OCI-LY3 (cell line): ENCODE results near the gene MFRP.

Experiments
- H2AFZ ChIP-seq: fragments of 200-600, 300-600 bp; shearing (Covaris generic); 2 replicates; pipeline ENCODE4 v1.6.0; 2014; ENCODE audit warnings: antibody characterized with exemption, low read depth, low read length
- H3K27ac ChIP-seq: fragments of 200-600, 300-600 bp; sonication (generic); 2 replicates; pipeline ENCODE4 v1.5.1; 2014; ENCODE audit warnings: mild to moderate bottlenecking, low read length, moderate library complexity, mixed read lengths
- H3K27me3 ChIP-seq: fragments of 200-600, 300-600 bp; sonication (generic); 2 replicates; pipeline ENCODE4 v1.6.1; 2014; ENCODE audit warnings: low read depth, low read length, mixed read lengths
- H3K36me3 ChIP-seq: fragments of 200-600, 300-600 bp; sonication (generic); replicated peaks from 2 replicates; pipeline ENCODE3; 2014; ENCODE audit warnings: low read depth, low read length, mixed read lengths
- H3K4me1 ChIP-seq: fragments of 300-600, 200-600 bp; sonication (generic); 2 replicates; pipeline ENCODE4 v1.6.1; 2014; ENCODE audit warnings: low read length, mixed read lengths
- H3K4me2 ChIP-seq: fragments of 200-600, 300-600 bp; sonication (generic); 2 replicates; pipeline ENCODE4 v1.6.1; 2014; ENCODE audit warnings: low read length, mixed read lengths
- H3K4me3 ChIP-seq: fragments of 300-600, 200-600 bp; sonication (generic); 2 replicates; pipeline ENCODE4 v1.5.1; 2014; ENCODE audit warnings: antibody characterized with exemption, mild to moderate bottlenecking, low read length, moderate library complexity
- H3K79me2 ChIP-seq: fragments of 300-600, 200-600 bp; shearing (Covaris generic); 2 replicates; pipeline ENCODE4 v1.6.1; 2014; ENCODE audit warnings: mild to moderate bottlenecking, low read length, mixed read lengths
- H3K9ac ChIP-seq: fragments of 300-600, 200-600 bp; shearing (Covaris generic); 2 replicates; pipeline ENCODE4 v1.6.0; 2014; ENCODE audit warnings: mild to moderate bottlenecking, low read length, moderate library complexity
- H3K9me3 ChIP-seq: fragments of 200-600, 300-600 bp; shearing (Covaris generic); 2 replicates; pipeline ENCODE4 v1.6.1; 2014; ENCODE audit warnings: low read length, mixed read lengths; ENCODE audit not compliant: insufficient read depth
- H4K20me1 ChIP-seq: fragments of 200-600, 300-600 bp; sonication (generic); 2 replicates; pipeline ENCODE4 v1.6.1; 2016; ENCODE audit warnings: low read length, mixed read lengths; ENCODE audit not compliant: insufficient read depth
- CTCF ChIP-seq: fragments of 200-600, 300-600 bp; sonication (generic); IDR thresholded peaks from 2 replicates; pipeline ENCODE4 v1.5.1; 2014; ENCODE audit warnings: antibody characterized with exemption, low read length, low read depth
- EZH2phosphoT487 ChIP-seq: fragments of 200-600 bp; shearing (Covaris generic); IDR thresholded peaks from 2 replicates; pipeline ENCODE4 v1.6.1; 2018; ENCODE audit warnings: antibody characterized with exemption, mixed run types, low read depth

MFRP gene

GRCh38 chr11:119315131-119316015 is 31.1 kb downstream of the MFRP start:
- peak overlapping the region; percentile 100 for H3K4me2 ChIP-seq
- no peaks in the 10 kb centered on the region for H4K20me1 ChIP-seq
- no peak overlapping the region; the same call in 1 of the 2 replicates for H2AFZ ChIP-seq
- H3K9me3 ChIP-seq, result no peaks in the 10 kb centered on the region
- H3K9ac ChIP-seq, result peak overlapping the region; percentile 61
- H3K27ac ChIP-seq, result no peak overlapping the region
- H3K4me3 ChIP-seq, result peak overlapping the region; percentile 87
- peaks cover 14% of the 10 kb centered on the region for H3K27me3 ChIP-seq
- no peaks in the 10 kb centered on the region for H3K79me2 ChIP-seq
- peaks cover 46% of the 10 kb centered on the region for H3K4me1 ChIP-seq
- no peaks in the 10 kb centered on the region for H3K36me3 ChIP-seq
- TF ChIP-seq CTCF (no peak), EZH2phosphoT487 (no peak)

- H4K20me1 ChIP-seq, result no peaks in the 10 kb centered on the region
Measured at GRCh38 chr11:119314726-119315125, 31.8 kb downstream of the MFRP start.

GRCh38 chr11:119310682-119311052 is 35.8 kb downstream of the MFRP start:
- H3K27ac ChIP-seq, result no peak overlapping the region
- no peaks in the 10 kb centered on the region for H4K20me1 ChIP-seq
- H3K9me3 ChIP-seq, result no peaks in the 10 kb centered on the region
- peaks cover 5% of the 10 kb centered on the region for H3K4me1 ChIP-seq
- H3K9ac ChIP-seq, result no peak overlapping the region
- no peaks in the 10 kb centered on the region for H3K79me2 ChIP-seq
- H3K36me3 ChIP-seq, result peaks cover 23% of the 10 kb centered on the region
- no peak overlapping the region for H3K4me2 ChIP-seq
- H3K4me3 ChIP-seq, result no peak overlapping the region
- 0 out of 2 replicates have a peak, but pooled peaks cover 2% of the 10 kb centered on the region for H3K27me3 ChIP-seq
- H2AFZ ChIP-seq, result no peak overlapping the region
- TF ChIP-seq EZH2phosphoT487 (no peak), CTCF (no peak)

More at GRCh38 chr11:119314726-119315125, 31.8 kb downstream of the MFRP start:
- no peak overlapping the region for H3K27ac ChIP-seq
- no peaks in the 10 kb centered on the region for H3K9me3 ChIP-seq
- H3K4me1 ChIP-seq, result peaks cover 40% of the 10 kb centered on the region
- H3K79me2 ChIP-seq, result no peaks in the 10 kb centered on the region
- no peak overlapping the region for H2AFZ ChIP-seq
- H3K9ac ChIP-seq, result no peak overlapping the region
- H3K36me3 ChIP-seq, result no peaks in the 10 kb centered on the region
- H3K4me2 ChIP-seq, result 0 out of 2 replicates have a peak overlapping the region, but pooled peaks have one; percentile 100
- TF ChIP-seq CTCF, result no peak
- TF ChIP-seq EZH2phosphoT487, result no peak
- peaks cover 14% of the 10 kb centered on the region for H3K27me3 ChIP-seq
- H3K4me3 ChIP-seq, result no peak overlapping the region; the same call in 1 of the 2 replicates

GRCh38 chr11:119309953-119310681 is 36.4 kb downstream of the MFRP start:
- Histone ChIP-seq H3K4me1 (no peaks in the 10 kb centered on the region), H3K27me3 (no peaks in the 10 kb centered on the region), H4K20me1 (no peaks in the 10 kb centered on the region), H3K79me2 (no peaks in the 10 kb centered on the region), H3K9ac (no peak overlapping the region), H3K27ac (no peak overlapping the region), H3K9me3 (no peaks in the 10 kb centered on the region), H3K4me3 (no peak overlapping the region), H3K4me2 (no peak overlapping the region), H3K36me3 (peaks cover 27% of the 10 kb centered on the region), H2AFZ (no peak overlapping the region)
- TF ChIP-seq CTCF, result no peak
- no peak for TF ChIP-seq EZH2phosphoT487
